ENCODE data around the gene REC8. TPM values are rescaled to one million over a fixed set of nuclear protein-coding genes. Genes with fewer than 3 reads are reported as not detected.

The REC8 gene
- total and polyA plus RNA-seq, 2 experiments from 2014 or later = 44.8 to 170 TPM

- Histone ChIP-seq H3K9me3 (ENCODE audit: low read depth) (no peaks in the 10 kb centered on the region), H3K36me3 (replicated peaks; ENCODE audit: insufficient read depth, low read depth) (no peaks in the 10 kb centered on the region), H2AFZ (no peak overlapping the region), H4K20me1 (ENCODE audit: insufficient read depth, poor library complexity, severe bottlenecking) (peaks cover 6% of the 10 kb centered on the region), H3K79me2 (peaks cover 39% of the 10 kb centered on the region), H3K4me2 (no peak overlapping the region), H3K27ac (no peak overlapping the region), H3K4me1 (ENCODE audit: insufficient read depth) (peaks cover 15% of the 10 kb centered on the region), H3K9me2 (replicated peaks; ENCODE audit: insufficient read depth) (no peaks in the 10 kb centered on the region), H3K27me3 (no peaks in the 10 kb centered on the region), H3K4me3 (no peak overlapping the region)
- DNase-seq (ENCODE audit: low spot score) = no peak
- no peak for TF ChIP-seq EZH2phosphoT487 (IDR thresholded peaks at IDR 0.05; ENCODE audit: low read depth, severe bottlenecking, unreplicated experiment)
- WGBS (ENCODE audit: low lambda C conversion rate, missing lambda C conversion rate) = 94% methylated on average over 9 of the region's 9 CpGs
These were observed 21.8 kb upstream of the REC8 start for GRCh38 chr14:24150061-24150460.

- TF ChIP-seq EZH2 (IDR thresholded peaks at IDR 0.05; ENCODE audit: borderline replicate concordance) = no peak
- no peak for TF ChIP-seq CTCF (IDR thresholded peaks at IDR 0.05; ENCODE audit: poor library complexity)
- no peak for TF ChIP-seq EZH2phosphoT487 (IDR thresholded peaks at IDR 0.05; ENCODE audit: low read depth, severe bottlenecking, unreplicated experiment)
- Histone ChIP-seq H4K20me1 (ENCODE audit: insufficient read depth, poor library complexity, severe bottlenecking) (peaks cover 6% of the 10 kb centered on the region), H2AFZ (no peak overlapping the region), H3K9me3 (ENCODE audit: low read depth) (no peaks in the 10 kb centered on the region), H3K36me3 (replicated peaks; ENCODE audit: insufficient read depth, low read depth) (no peaks in the 10 kb centered on the region), H3K27me3 (no peaks in the 10 kb centered on the region), H3K4me1 (ENCODE audit: insufficient read depth) (peaks cover 12% of the 10 kb centered on the region), H3K27ac (no peak overlapping the region), H3K9me2 (replicated peaks; ENCODE audit: insufficient read depth) (no peaks in the 10 kb centered on the region), H3K79me2 (peaks cover 34% of the 10 kb centered on the region), H3K4me3 (no peak overlapping the region), H3K4me2 (no peak overlapping the region)
- WGBS (ENCODE audit: low lambda C conversion rate, missing lambda C conversion rate) = 96% methylated on average over 7 of the region's 9 CpGs
- no peak for DNase-seq (ENCODE audit: low spot score)
These were observed 21.3 kb upstream of the REC8 start for GRCh38 chr14:24150567-24150966.

- no peak for TF ChIP-seq EZH2phosphoT487 (IDR thresholded peaks at IDR 0.05; ENCODE audit: low read depth, severe bottlenecking, unreplicated experiment)
- no peaks in the 10 kb centered on the region for H3K9me2 ChIP-seq (replicated peaks; ENCODE audit: insufficient read depth)
- peaks cover 29% of the 10 kb centered on the region for H3K79me2 ChIP-seq
- no peak overlapping the region for H3K4me2 ChIP-seq
- DNase-seq (ENCODE audit: low spot score) = no peak
- H3K9me3 ChIP-seq (ENCODE audit: low read depth) = no peaks in the 10 kb centered on the region
- H3K27ac ChIP-seq = no peak overlapping the region
- WGBS (ENCODE audit: low lambda C conversion rate, missing lambda C conversion rate) = 97% methylated on average over 8 of the region's 9 CpGs
- no peaks in the 10 kb centered on the region for H3K27me3 ChIP-seq
- H2AFZ ChIP-seq = no peak overlapping the region
- peaks cover 6% of the 10 kb centered on the region for H4K20me1 ChIP-seq (ENCODE audit: insufficient read depth, poor library complexity, severe bottlenecking)
- peaks cover 8% of the 10 kb centered on the region for H3K4me1 ChIP-seq (ENCODE audit: insufficient read depth)
- no peaks in the 10 kb centered on the region for H3K36me3 ChIP-seq (replicated peaks; ENCODE audit: insufficient read depth, low read depth)
- no peak overlapping the region for H3K4me3 ChIP-seq
These were observed 20.9 kb upstream of the REC8 start for GRCh38 chr14:24150993-24151392.

GRCh38 chr14:24151404-24152080, 20.3 kb upstream of the REC8 start:
- H3K79me2 ChIP-seq = peaks cover 29% of the 10 kb centered on the region
- TF ChIP-seq EZH2 (IDR thresholded peaks at IDR 0.05; ENCODE audit: borderline replicate concordance) (no peak), CTCF (IDR thresholded peaks at IDR 0.05; ENCODE audit: poor library complexity) (no peak), EZH2phosphoT487 (IDR thresholded peaks at IDR 0.05; ENCODE audit: low read depth, severe bottlenecking, unreplicated experiment) (no peak)

More at GRCh38 chr14:24151404-24152080, 20.3 kb upstream of the REC8 start:
- H3K9me2 ChIP-seq (replicated peaks; ENCODE audit: insufficient read depth) = no peaks in the 10 kb centered on the region
- H3K36me3 ChIP-seq (replicated peaks; ENCODE audit: insufficient read depth, low read depth) = no peaks in the 10 kb centered on the region
- WGBS (ENCODE audit: low lambda C conversion rate, missing lambda C conversion rate) = 98% methylated on average over 15 of the region's 16 CpGs
- DNase-seq (ENCODE audit: low spot score) = no peak
- H3K27me3 ChIP-seq = no peaks in the 10 kb centered on the region
- H3K4me2 ChIP-seq = no peak overlapping the region
- no peak overlapping the region for H3K27ac ChIP-seq
- H3K9me3 ChIP-seq (ENCODE audit: low read depth) = no peaks in the 10 kb centered on the region
- H4K20me1 ChIP-seq (ENCODE audit: insufficient read depth, poor library complexity, severe bottlenecking) = peaks cover 6% of the 10 kb centered on the region
- H2AFZ ChIP-seq = no peak overlapping the region
- no peak overlapping the region for H3K4me3 ChIP-seq
- peaks cover 6% of the 10 kb centered on the region for H3K4me1 ChIP-seq (ENCODE audit: insufficient read depth)

Data from hepatocyte (in vitro differentiated cells).